Stimulated activated CD8-positive, alpha-beta memory T cell treated with anti-CD3 and anti-CD28 coated beads, Interleukin-2, amount 100 ng/mL, for 48 hours (primary cell): Measurements from ENCODE around the gene THAP4.
A peak's percentile ranks its signal among the peaks of the same experiment; 100 is the strongest.
"Not testable (repeated sequence)": the region's sequence is repeated elsewhere in the genome, so short reads cannot be mapped to it uniquely, and the experiment has no call there.

Source experiments
- DNase-seq, 2 donors: peaks; one replicate each; pipeline ENCODE4 v3.0.0-alpha.2; 2020; ENCODE audit warnings: low read depth in 2 of 2

The THAP4 gene

DNA sequence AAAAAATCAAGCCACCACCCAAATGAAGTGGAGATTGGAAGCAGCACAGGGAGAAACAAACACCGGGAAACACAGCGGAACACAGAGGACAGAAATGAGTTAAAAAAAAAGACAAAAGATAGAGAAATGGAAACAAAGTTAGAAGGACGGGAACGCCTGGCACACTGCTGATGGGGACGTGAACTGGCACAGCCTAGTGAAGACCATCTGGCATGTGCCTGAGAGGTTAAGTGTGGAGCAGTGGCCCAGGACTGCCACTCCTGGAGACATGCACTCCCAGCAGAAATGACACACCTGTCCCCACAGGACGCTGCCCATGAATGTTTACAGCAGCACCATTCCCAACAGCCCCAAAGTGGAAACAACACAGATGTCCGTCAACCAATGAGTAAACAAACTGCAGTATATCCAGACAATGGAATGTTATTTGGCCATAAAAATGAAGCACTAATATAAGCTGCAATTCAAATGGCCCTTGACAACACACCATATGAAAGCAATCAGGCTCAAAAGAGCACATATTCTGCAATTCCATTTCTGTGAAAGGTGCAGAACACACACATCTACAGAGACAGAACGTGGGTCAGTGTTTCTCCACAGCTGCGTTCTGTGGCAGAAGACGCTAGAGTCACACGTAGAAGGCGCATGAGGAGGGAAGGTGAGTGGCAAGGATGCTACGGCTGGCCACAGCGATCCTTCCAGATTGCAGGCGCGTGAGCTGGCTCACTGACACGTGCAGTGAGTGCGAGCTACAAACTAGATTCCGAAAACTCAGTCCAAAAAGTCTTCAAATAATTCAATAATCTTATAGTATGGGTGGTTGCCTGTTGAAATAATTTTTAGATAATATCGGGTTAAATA, 24.6 kb downstream of the THAP4 start:
- DNase-seq: no peak

DNA sequence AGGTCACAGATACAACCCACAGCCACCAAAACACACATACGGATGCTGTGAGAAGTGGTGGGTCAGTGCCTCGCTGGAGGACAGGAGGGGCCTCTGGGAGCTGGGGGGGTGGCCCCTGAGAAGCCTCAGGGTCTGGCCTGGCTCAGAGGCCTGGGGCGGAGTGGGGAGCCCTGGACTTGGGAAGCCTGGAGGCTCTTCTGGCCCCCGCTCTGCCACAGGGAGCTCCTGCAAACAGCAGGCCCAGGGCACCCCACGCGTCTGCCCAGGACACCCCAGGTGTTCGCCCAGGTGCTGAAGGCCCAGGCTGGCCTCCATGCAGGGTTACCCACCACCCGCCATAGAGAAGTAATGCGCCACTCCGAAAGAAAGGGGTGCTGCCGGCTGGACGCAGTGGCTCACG, 25.9 kb downstream of the THAP4 start:
- no peak for DNase-seq

DNA sequence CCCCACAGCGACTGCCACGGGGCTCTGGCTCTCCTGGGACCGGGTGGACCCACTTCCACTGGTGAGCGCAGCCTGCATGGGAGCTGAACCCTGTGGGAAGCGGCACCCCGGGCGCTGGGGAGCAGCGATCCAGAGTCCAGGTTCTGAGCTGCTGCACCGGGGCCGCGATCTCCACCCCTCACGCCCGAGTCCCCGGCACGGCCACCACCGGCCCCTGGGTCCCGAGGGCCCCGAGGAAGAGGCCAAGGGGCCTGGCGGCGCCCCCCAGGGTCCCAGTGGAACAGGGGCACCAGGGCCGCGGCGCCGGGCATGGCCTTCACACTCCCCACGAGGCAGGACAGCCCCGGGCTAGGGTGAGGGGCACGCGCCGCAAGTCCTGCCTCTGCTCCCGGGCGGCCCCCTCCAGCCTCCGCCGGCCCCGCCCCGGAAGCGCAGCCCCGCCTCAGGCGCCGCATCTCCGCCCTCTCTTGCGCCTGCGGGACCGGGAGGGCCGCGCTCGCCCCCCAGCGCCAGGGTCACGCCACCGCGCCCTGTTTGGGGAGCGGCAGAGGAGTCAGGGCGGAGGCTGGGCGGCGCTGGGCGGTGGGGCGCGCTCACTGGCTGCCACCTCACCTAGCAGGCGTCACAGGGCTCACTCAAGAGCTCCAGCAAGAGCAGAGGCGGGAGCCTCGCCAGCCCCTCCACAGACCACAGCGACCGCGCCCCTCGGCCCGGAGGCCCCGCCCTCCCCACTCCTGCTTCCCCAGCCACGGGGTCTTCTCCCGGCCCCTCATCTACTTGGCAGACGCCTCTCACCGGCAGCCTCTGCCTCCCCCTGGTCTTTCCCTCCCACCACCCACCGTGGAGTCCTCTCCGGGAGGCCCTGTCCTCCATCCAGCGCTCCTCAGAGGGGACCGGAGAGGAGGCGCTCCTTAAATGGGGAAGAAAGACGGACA, 26.8 kb downstream of the THAP4 start:
- DNase-seq: peak; percentile 90 to 93

DNA sequence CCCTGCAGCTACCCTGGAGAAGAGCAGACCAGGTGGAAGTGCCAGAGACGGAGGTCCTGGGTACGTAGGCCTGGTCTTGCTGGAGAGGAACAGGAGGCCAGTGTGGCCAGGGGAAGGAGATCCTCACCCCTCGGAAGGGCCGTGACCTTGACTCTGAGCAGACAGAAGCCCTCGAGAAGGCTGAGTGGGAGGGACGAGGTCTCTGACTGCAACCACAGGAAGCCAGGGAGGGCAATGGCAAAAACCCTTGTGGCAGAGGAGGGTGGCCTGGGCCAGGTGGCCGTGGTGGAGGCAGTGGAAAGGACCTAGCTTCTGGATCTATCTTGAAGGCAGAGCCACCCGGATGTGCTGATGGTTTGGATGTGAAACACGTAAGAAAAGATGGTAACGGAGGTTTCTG, 28.1 kb downstream of the THAP4 start:
- no peak for DNase-seq

DNA sequence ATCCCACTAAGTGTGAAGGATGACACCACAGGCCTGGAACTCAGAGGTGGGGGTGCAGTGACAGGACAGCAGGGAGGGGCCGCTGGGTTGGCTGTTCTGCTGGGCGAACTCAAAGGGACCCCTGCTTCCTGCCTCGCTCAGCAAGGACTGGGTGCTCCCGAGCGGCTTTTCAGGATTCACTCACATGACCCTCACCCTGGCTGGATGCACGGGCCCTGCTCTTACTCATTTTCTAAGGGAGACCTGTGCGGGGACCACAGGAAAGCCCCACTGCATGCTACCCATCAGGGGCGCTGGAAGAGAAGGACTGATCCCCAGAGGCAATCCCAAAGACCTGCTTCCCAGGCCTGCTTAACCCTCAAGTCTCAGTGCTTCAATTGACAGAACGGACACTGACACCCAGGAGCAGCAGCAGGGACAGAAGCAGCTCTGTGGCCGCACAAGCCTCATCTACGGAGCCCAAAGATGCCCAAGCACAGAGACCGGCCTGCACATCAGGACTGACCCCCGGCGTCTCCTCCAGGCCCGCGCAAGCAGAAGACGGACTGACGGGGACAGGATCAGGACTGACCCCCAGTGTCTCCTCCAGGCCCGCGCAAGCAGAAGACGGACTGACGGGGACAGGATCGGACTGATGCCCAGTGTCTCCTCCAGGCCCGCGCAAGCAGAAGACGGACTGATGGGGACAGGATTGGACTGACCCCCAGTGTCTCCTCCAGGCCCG, 29.6 kb downstream of the THAP4 start:
- no peak for DNase-seq

DNA sequence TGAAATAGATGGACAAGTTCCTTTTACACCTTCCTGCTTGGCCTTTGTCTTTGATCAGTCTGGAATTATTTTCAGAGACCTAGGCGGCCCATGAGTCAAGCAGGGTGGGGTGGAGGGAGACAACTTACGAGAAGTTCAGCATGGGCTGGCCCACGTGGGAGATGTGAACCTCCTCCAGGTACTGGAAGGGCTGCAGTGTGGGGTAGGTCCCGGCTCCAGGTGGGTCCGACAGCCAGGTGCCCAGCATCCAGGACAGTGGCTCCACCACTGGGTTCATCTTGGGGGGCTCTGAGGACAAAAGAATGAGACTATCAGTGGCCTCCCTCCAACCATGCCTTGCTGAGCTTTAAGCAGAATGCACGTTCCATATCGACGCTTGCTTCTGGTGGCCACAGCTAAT, 30.8 kb downstream of the THAP4 start:
- DNase-seq: no peak

DNA sequence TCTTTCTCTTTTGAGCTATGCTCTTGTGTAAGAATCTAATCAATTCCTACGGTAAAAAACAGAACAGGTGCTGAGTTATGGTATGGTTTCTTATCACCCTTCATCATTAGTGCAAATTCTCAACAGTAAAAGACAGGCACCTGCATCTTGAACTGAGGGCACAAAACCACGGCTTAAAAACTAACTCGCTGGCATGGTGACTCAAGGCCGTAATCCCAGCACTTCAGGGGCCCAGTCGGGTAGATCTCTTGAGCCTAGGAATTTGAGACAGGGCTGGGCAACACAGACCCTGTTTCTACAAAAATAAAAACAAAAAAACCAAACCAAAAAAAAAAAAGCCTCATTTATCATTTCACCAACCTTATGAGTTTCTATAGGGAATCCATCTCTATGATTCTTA, 33.3 kb downstream of the THAP4 start:
- no peak for DNase-seq

DNA sequence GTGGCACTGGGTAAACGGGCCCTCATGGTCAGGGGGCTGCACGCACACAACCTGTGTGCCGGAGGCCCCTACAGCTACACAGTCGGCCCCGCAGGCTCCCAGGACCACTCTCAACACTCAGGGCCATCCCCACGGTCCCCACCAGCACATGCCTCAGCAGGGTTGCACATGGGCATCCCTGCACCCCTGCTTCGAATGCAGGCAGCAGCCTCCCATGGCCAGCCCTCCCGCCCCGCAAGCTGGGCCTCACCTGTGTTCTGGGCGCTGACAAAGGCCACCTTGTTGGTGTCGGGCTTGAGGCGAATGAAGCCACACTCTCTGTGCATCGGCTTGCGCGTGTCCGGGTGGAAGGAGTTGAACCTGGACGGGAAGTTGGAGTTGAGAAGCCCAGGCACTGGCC, 34.2 kb downstream of the THAP4 start:
- no peak for DNase-seq

DNA sequence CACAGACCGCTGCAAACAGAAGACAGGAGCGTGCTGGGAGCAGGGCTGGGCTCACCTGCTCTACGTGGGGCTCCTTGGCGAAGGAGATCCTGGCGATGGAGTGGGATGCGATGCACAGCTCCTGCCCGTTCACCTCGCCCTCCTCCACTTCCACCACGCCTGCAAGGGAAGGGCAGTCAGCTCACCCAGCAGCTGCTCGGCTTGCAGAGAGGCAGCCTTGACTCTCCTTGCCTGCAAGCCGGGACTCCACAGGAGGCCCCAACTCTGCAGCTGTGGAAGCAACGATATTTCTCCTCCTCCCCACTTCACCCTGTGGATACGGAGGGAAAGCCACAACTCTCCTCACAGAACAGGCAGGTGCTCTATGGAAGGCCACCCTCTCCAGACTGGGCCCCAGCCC, 35.1 kb downstream of the THAP4 start:
- no peak for DNase-seq

DNA sequence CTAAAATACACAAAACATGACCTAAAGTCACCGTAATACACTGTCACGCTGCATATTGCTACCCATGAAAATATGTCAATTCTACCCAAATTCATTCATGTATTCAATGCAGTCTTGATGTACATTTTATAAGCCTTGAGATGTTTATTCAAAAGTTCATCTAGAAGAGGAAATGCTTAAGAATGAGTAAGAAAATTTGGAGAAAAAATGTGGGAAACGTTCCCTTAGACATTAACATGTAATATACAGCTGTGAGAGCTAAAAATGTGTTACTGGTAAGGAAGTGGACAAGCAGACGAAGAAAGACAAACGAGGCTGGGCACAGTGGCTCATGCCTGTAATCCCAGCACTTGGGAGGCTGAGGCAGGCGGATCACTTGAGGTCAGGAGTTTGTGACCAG, 37.3 kb downstream of the THAP4 start:
- DNase-seq: no peak

DNA sequence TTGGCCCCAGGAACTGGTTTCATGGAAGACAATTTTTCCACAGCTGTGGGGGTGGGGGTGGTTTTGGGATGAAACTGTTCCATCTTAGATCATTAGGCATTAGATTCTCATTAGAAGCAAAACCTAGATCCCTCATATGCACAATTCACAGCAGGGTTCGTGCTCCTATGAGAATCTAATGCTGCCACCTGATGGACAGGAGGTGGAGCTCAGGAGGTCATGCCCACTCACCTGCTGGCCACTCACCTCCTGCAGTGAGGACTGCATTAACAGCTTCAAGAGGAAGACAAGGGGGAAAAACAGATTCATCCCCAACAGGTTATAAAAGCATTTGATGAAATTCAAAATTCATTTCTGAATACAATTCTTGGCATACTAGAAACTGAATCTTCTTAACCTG, 38.5 kb downstream of the THAP4 start:
- no peak for DNase-seq

DNA sequence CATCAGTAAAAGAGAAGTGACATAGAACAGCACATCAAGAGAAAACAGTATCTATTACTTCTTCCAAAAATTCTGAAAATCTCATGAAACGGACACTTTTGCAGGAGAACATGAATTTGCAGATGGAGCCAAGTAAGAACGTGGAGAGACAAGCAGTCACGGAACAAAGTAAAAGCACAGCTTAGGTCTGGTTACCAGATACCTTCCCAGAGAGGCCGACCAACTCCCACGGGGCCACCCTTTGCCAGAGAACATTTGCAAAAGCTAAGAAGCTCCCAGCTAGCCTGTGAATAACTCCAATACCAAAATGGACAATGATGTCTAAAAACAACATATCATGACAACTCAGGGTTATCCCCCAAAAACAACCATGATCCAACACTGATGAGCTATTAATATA, 38.9 kb downstream of the THAP4 start:
- no peak for DNase-seq

DNA sequence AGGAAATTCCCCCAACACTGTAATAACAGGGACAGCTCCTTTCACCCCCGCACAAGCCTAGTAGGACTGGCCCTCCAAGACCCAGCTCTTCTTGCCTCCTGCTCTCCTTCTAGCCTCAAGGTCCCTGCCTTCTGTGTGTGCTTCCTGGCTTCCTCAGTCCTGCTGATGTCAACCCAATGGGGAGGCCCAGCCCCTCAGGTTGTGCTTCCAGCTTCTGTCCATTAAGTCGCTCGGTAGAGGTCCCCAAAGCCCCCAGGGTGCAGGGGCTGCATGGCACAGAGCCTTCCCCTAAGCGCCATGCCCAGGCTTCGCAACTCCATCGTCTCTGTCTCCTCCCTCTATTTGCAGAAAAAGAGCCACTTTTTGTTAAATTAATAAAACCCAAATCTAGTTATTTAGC, 39.4 kb downstream of the THAP4 start:
- no peak for DNase-seq

DNA sequence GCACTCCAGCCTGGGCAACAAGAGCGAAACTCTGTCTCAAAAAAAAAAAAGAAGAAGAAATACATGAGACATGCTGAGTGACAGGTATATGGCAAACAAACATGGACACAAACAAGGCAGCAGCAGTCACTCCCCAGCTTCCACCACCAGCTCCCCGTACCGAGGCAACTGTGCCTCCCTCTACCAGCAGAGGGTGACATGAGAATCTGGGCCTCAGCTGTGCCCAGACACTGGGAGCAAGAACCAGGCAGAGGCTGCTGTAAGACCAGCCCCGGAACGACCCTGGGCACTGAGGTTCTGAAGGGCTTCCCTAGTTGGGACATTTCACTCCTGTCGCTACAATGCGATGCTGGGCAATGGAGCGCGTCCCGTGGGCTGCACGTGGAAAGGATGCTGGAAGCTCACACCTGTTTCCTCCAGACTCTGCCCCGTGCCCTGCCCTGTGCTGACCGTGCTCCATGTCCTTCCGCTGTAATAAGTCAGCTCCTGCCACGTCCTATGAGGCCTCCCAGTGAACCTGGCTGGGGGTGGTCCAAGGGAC, 41.3 kb downstream of the THAP4 start:
- DNase-seq: no peak

DNA sequence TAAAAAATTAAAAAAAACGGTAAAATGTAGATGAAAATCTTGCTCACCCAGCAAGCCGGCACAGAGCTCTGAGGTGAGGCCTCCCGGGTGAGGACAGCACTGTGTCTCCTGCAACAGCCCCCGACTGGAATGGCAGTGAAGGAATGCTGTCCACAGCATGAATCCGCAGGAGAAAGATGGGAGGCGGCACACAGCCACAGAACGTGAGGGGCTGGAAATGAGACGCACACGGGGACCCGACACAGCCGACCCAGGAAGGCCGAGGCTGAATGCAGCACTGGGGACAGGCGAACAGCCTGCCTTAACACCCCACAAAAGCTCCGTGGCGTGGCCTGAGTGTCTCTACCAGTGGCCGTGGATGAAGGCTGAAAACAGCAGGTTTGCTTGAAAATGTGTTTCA, 43.7 kb downstream of the THAP4 start:
- DNase-seq: no peak

DNA sequence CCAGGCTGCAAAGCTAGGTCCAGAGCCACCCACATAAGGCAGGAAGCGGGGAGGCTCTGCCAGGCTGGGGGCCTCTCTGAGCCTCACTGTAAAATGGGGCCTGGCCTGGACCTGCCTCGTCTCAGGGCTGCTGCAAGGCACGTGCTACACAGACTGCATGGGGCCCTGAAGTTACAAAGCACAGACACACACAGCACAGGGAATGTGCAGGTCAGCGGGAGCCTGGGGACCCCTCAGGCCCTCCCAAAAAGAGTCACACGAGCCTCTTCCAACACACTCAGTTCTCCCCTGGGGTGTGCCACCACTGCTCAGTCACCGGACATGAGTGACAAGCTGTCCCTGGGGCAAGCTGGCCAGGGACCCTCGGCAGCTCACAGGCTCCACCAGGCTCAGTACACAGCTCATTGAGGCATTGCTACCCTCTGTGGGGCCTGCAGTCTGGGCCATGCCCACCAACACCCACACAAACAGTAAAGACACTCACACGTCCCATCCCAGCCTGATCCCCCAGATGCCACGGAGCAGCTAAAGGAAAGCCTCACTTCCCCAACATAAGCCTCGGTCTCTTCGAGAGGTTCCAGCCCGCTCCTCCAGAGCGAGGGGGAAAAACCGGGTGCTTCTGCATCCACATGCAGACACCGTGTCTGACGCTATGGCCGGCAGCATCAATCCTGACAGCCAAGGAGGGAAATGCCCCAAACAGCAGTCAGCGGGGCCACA, 44.7 kb downstream of the THAP4 start:
- no peak for DNase-seq

DNA sequence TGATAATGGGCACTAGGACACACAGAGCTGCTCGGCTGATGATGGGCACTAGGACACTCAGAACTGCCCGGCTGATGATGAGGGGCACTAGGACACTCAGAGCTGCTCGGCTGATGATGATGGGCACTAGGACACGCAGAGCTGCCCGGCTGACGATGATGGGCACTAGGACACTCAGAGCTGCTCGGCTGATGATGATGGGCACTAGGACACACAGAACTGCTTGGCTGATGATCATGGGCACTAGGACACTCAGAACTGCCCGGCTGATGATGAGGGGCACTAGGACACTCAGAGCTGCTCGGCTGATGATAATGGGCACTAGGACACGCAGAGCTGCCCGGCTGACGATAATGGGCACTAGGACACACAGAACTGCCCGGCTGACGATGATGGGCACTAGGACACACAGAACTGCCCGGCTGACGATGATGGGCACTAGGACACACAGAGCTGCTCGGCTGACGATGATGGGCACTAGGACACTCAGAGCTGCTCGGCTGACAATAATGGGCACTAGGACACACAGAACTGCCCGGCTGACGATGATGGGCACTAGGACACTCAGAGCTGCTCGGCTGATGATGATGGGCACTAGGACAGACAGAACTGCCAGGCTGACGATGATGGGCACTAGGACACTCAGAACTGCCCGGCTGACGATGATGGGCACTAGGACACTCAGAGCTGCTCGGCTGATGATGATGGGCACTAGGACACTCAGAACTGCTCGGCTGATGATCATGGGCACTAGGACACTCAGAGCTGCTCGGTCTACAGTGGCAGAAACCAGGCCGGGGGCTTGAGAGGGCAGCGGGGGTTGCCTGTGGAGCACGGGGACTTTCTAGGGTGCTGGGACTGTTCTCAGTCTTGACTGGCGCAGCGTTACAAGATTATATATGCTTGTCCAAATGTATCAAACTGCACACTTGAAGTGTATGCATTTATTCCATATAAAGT, 46.2 kb downstream of the THAP4 start:
- not testable (repeated sequence) for DNase-seq

DNA sequence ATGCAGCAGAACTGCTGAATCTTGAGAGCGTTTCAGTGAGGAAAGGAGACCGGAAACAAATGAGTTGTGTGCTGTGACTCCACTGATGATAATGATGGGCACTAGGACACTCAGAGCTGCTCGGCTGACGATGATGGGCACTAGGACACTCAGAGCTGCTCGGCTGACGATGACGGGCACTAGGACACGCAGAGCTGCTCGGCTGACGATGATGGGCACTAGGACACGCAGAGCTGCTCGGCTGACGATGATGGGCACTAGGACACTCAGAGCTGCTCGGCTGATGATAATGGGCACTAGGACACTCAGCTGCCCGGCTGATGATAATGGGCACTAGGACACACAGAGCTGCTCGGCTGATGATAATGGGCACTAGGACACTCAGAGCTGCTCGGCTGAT, 47.1 kb downstream of the THAP4 start:
- not testable (repeated sequence) for DNase-seq

DNA sequence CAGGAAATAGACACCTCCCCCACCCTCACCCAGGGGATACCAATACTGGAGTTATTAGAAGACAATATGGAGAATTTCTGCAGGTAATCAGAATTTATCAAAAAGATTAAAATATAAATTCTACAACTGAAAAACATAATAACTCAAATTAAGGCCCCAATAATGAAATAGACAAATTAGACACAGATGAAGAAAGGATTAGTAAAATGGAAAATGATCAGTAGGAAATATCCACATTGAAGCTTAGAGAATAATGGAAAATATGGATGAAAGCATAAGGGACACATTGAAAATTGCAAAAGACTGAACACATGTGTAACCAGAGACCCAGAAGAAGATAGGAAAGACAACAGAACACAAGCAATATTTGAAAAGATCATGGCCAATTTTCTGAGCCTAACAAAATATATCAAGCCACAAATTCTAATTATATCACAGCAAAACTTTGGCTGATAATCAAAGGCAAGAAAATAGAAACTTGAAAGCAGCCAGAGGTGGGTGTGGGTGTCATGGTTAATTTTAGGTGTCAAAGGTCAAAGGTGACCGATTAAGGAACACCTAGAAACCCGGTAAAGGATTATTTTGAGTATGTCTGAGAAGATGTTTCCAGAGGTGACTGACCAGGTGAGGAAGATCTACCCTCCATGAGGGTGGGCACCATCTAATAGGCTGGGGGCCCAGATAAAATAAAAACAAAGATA, 50.2 kb downstream of the THAP4 start:
- DNase-seq: no peak
